GM12864 (cell line): ENCODE data around the gene COQ6.
"Not testable (repeated sequence)": the region's sequence is repeated elsewhere in the genome, so short reads cannot be mapped to it uniquely, and the experiment has no call there.

Source experiments
- DNase-seq: peaks from one replicate; pipeline ENCODE4 v3.0.0-alpha.2; 2011; ENCODE audit warnings: low read depth
- H3K4me3 ChIP-seq: 2 replicates; pipeline ENCODE4 v1.5.1; 2011; ENCODE audit warnings: mild to moderate bottlenecking, low read depth, low read length, control low read depth
- CTCF ChIP-seq: IDR thresholded peaks from 2 replicates; pipeline ENCODE4 v1.5.1; 2011; ENCODE audit warnings: low read depth, mild to moderate bottlenecking, moderate library complexity, low read length, control low read depth, inconsistent platforms; ENCODE audit errors: missing control alignments

Gene COQ6

DNA sequence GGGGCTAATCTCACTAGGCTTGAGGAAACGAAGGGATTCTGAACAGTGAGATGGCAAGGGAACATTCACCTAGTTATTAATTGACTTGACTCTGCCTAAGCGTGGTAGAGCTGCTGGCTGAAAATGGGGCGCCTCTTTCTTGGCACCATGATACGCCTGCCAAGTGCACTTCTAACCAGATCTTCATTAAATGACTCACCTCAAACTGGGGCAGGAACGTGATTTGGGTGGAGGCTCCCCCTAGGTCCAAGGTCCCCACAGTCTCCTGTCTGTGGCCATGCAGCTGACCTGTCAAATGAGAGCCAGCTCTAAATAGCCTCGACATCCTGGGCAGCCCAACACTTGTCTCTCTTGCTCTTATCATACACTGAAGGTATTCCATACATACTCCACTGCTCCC, 26.0 kb downstream of the COQ6 start:
- TF ChIP-seq CTCF: no peak

DNA sequence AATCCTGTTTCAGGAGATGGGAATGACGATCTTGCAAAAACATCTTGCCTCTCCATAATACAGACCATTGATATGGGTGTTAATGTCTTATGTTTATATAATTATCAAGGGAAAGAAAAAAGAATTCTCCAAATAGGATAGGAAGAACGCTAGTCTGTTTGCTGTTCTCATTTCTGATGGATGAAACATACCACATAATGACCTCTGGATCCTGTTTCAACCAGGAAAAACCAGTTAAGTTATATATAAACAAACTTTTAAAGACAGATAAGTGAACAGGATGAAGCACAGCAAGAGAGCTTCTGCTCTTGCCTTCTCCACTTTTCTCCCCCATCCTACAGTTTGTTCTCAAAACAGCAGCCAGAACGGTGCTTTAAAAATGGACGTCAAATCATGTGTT, 27.8 kb downstream of the COQ6 start:
- no peak overlapping the region for H3K4me3 ChIP-seq
- no peak for TF ChIP-seq CTCF
- DNase-seq: no peak

More for the DNA sequence above, 26.0 kb downstream of the COQ6 start:
- DNase-seq: no peak
- no peak overlapping the region for H3K4me3 ChIP-seq

DNA sequence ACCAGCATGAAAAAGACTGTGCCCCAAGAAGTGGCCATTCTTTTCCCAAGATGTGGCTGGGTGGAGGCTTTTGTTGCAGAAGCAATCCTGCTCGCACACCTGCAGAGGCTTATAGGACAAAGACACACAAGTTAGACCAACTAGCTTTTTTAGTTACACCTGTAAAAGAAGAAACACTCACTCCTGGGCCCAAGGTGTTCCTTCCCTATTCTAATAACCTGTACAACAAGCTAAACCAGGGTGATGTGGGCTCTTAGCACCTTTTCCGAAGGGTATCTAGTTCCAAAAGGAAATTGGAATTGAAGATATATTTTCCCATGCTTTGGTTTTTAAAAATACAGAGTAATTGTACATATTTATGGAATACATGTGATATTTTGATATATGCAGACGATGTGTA, 38.0 kb downstream of the COQ6 start:
- no peak overlapping the region for H3K4me3 ChIP-seq
- TF ChIP-seq CTCF: no peak
- no peak for DNase-seq

- H3K4me3 ChIP-seq, DNase-seq: not testable (repeated sequence)
These were observed 38.6 kb downstream of the COQ6 start for GRCh38 chr14:73988656-73989055.

GRCh38 chr14:73991092-73991491, 41.0 kb downstream of the COQ6 start:
- no peak for TF ChIP-seq CTCF
- DNase-seq: no peak
- no peak overlapping the region for H3K4me3 ChIP-seq

- DNase-seq, H3K4me3 ChIP-seq: not testable (repeated sequence)
These were observed 44.8 kb downstream of the COQ6 start for GRCh38 chr14:73994926-73995325.

DNA sequence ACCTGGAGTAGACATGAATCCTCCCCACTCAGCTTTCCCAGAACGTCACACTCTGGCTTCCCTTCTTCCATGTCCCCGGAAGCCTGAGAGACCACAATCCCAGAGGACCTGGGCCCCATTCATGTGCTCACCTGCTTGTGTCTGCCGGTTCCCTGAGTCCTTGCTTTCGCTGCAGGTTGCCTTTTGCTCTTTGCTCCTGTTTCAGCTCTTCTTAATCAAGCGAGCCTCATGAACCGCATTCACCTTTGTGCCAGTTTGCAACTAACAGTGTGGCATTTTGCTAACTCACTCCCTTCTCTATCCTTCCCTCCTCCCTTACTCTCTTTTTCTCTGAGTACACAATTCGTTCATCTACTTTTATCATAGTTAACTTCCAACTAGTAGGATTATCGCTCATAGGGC, 45.9 kb downstream of the COQ6 start:
- TF ChIP-seq CTCF: no peak
- H3K4me3 ChIP-seq: no peak overlapping the region
- DNase-seq: no peak

DNA sequence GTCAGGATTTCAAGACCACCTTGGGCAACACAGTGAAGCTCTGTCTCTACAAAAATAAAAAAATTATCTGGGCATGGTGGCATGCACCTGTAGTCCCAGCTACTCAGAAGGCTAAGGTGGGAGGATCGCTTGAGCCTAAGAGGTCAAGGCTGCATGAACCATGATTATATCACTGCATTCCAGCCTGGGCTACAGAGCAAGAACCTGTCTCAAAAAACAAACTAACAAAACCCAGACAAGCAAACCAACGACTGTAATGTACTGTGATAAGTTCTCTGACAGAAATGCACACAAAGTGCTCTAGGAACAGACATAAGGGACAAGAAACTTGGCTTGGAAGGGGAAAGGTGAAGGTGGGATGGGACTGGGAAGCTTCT, 46.6 kb downstream of the COQ6 start:
- TF ChIP-seq CTCF: no peak
- H3K4me3 ChIP-seq: no peak overlapping the region
- DNase-seq: no peak
